Left cardiac atrium (tissue), 4 donors: ENCODE data around the gene PLAU. TPM values are rescaled to one million over a fixed set of nuclear protein-coding genes. Genes with fewer than 3 reads are reported as not detected.
"Not testable (repeated sequence)": the region's sequence is repeated elsewhere in the genome, so short reads cannot be mapped to it uniquely, and the experiment has no call there.

Source experiments
- ATAC-seq, 2 donors: fragments of 200-7000 bp; cut with Tn5 transposase; one replicate each; pipeline ENCODE4 v1.9.1; 2020; ENCODE audit warnings: mild to moderate bottlenecking in 2 of 2, moderate library complexity in 2 of 2
- DNase-seq: peaks from one replicate; pipeline ENCODE4 v3.0.0-alpha.2; 2020
- intact Hi-C, 2 donors: fragments of 100-400 bp; cut with DNase I; formaldehyde crosslinking; loops; one replicate each; pipeline versions ENCODE4 v1.14.1 to v1.15.1; 2022 to 2023
- total RNA-seq, 2 donors: library from RNA; stranded (reverse); fragmentation: NEBNext Ultra II Directional; extraction: Animal tissue kit (Norgen Biotek cat#: 25700); gene quantifications; one replicate each; pipeline ENCODE4 v1.2.1, GENCODE V29; 2021
- donor health status: DM: no; HTN: yes; CAD: no.
- donor health status: DM: no; HTN: yes; CAD: no; lungs with severe emphysema.
- donor health status: DM: yes; HTN: yes; CAD: no.
- donor health status: Dilated cardiomyopathy.

Gene PLAU
- total RNA-seq, 2 donors from 2014 or later: 9.2 to 20.1 TPM

DNA sequence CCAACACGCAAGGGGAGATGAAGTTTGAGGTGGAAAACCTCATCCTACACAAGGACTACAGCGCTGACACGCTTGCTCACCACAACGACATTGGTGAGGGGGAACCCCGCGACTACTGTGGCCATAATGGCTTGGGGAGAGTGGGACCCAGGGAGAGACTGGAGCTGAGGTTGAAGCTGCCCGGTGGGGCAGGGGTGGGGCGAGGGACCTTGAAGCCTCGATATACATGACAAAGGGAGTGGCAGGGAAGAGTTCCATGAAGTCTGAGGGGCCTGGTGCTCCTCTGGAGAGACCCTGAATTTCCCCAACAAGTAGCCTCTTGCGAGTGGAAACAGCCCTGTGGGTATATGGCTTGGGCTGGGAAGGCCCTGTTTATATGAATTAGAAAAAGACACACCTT lies 3.1 kb downstream of the PLAU start:
- no peak for ATAC-seq
- no peak for DNase-seq
- intact Hi-C loops: no loop called here

DNA sequence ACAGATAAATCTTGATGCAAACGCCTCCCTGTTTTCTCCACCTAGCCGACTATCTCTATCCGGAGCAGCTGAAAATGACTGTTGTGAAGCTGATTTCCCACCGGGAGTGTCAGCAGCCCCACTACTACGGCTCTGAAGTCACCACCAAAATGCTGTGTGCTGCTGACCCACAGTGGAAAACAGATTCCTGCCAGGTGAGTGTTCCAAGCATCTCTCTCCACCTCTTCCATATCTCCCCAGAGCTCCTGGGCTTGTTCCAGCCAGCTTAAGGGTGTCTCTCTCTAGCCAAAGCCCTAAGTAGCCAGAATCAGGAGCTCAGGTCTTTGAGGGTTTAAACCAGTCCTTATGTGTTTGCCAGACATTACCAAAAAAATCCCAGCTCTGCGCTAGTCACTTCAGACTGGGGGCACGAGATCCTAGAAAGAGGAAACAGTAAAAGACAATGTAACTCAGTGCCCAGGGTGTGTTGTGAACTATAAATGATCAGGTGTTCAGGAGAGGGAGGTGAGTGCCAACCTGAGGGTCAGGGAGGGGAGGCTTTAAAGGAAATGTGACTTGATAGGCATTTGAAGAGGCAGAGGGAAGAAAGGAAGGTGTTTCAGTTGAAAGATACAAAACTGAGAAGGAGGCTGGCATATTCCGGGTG lies 4.4 kb downstream of the PLAU start:
- ATAC-seq: no peak
- no peak for DNase-seq
- intact Hi-C loops: no loop called here

DNA sequence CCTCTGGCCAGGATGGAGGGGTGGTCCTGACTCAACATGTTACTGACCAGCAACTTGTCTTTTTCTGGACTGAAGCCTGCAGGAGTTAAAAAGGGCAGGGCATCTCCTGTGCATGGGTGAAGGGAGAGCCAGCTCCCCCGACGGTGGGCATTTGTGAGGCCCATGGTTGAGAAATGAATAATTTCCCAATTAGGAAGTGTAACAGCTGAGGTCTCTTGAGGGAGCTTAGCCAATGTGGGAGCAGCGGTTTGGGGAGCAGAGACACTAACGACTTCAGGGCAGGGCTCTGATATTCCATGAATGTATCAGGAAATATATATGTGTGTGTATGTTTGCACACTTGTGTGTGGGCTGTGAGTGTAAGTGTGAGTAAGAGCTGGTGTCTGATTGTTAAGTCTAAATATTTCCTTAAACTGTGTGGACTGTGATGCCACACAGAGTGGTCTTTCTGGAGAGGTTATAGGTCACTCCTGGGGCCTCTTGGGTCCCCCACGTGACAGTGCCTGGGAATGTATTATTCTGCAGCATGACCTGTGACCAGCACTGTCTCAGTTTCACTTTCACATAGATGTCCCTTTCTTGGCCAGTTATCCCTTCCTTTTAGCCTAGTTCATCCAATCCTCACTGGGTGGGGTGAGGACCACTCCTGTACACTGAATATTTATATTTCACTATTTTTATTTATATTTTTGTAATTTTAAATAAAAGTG lies 6.0 kb downstream of the PLAU start:
- DNase-seq (no peak), ATAC-seq (peak in 1 of 2 donors; percentile 17)
- intact Hi-C loops: no loop called here

DNA sequence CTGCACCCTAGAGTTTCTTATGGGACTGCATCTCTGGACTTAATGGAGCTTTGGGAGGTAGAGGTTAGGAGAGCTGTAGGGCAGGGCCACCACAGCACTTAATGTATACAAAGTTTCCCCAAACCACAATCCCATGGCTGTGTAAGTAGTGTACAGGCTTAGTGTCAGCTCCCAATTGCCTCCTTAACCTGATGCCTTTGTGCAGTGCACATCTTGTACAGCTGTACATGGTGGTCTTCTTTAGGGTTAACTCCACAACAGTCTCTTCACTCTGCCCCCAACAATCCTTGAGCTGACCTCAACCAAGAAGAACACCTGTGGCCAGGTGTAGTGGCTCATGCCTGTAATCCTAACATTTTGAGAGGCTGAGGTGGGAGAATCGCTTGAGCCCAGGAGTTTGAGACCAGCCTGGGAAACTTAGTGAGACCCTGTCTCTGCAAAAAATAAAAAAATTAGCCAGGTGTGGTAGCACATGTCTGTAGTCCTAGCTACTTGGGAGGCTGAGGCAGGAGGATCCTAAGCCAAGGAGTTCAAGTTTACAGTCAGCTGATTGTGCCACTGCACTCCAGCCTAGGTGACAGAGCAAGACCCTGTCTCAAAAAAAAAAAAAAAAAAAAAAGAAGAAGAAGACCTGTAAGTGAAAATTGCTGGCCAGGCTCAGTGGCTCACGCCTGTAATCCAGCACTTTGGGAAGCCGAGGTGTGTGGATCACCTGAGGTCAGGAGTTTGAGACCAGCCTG lies 6.8 kb downstream of the PLAU start:
- ATAC-seq: no peak
- no peak for DNase-seq
- intact Hi-C loops: no loop called here

DNA sequence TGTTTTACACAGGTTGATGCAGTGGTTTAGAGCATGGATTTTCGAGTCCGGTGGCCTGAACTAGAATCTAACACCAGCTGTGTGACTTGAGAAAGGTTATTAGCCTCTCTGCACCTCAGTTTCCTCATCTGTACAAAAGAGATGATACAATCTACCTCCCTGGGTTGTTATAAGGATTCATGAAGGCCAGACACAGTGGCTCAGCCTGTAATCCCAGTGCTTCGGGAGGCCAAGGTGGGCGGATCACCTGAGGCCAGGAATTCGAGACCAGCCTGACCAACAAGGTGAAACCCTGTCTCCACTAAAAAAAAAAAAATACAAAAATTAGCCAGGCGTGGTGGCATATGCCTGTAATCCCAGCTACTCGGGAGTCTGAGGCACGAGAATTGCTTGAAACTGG lies 8.5 kb downstream of the PLAU start:
- ATAC-seq, DNase-seq, intact Hi-C loops: not testable (repeated sequence)

DNA sequence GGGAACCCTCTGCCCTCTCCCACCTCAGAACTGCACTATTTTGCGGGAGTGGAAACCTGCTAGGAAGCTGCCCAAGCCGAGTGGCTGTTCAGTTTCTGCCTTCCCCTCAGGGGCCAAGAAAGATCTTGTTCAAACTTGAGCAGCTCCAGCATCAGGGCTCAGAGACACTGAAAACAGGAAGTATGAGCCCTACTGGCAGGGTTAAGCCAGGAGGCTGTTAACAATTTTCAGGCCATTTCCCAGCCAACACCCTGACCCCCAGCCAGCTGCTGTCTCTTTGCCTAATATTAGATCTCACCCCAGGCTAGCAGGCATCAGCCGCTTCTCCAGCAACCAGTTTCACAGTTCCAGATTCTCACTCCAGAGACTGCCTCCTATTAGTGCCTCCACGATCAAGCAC lies 9.2 kb downstream of the PLAU start:
- intact Hi-C loops: no loop called here
- ATAC-seq (peak; percentile 66 to 69), DNase-seq (peak; percentile 45)

DNA sequence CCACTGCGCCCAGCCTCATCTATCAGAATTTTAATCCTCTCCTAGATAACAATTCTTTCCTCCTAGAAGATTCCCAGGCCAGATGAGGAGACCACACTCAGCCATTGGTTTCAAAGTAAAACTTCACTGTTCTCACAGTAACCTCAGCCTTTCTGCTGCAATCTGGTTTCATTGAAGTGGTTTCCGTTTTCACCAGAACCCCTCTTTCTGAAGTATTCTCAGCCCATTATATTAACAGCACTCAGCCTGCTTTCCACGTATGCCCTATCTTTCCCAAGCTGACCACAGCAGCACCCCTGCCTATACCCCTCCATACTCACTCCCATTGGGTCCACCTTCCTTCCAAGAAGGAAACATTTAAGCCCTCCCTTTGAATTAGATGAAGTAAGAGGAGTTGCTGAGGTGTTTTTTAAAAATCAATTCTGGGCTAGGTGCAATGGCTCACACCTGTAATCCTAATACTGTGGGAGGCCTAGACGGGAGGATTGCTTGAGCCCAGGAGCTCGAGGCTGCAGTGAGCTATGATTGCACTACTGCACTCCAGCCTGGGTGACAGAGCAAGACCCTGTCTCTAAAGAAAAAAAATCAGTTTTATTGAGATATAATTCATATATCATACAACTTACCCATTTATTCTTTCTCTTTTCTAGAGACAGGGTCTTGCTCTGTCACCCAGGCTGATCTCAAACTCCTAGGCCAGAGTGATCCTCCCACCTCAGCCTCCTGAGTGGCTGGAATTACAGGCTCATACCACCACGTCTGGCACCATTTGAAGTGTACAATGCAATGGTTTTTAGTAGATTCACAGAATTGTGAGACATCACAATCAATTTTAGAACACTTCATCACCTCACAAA lies 11.3 kb downstream of the PLAU start:
- intact Hi-C loops: no loop called here
- DNase-seq: no peak
- no peak for ATAC-seq

DNA sequence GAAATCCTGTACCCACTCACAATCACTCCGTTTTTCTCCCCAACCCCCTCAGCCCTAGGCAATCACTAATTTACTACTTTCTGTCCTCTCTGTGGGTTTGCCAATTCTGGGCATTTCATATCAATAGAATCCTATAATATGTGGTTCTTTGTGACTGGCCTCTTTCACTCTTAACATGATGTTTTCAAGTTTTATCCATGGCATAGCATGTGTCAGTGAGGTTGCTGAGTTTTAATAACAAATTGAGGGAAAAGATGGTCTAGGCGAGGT lies 11.9 kb downstream of the PLAU start:
- intact Hi-C loops: no loop called here
- no peak for DNase-seq
- ATAC-seq: no peak

DNA sequence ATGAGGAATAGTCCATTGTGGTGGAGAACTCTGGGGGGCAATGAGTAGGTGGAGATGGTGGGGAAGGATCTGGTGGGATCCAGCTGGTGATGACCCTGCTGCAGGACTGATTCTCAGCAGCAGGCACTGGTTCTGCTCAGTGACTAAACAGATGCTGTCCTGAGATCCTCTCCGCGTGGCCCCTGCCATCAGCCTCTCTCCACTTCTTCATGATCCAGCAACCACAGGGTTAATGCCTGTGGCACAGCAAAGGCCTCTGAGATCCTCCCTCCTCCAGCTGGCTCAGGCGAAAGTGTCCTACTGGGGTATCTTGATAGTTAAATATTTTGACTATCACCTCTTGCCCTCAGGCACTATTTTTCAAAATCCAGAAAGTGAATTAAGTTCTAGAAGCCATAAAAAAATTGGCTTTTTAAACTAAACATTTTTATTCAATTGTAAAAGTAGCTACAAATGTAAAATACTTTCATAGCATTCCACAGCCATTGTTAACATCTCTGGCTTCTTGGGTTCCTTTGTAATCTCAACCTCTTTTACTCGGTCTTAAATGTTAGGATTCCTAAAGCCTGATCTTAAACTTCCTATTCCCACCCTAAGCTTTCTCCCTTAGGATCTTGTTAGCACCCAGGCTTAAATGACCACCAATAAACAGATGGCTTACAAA lies 13.1 kb downstream of the PLAU start:
- ATAC-seq (no peak), DNase-seq (no peak)
- intact Hi-C loops: no loop called here

DNA sequence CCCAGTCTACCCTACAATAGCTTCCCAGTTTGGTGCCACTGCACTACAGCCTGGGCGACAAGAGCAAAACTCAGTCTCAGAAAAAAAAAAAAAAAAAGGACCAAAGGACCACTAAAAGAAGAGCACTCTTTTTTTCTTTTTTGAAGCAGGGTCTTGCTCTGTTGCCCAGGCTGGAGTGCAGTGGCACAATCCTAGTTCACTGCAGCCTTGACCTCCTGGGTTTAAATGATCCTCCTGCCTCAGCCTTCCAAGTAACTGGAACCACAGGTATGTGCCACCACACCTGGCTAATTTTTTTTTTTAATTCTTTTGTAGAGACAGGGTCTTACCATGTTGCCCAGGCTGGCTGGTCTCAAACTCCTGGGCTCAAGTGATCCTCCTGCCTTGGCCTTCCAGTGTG lies 14.0 kb downstream of the PLAU start:
- ATAC-seq: no peak
- DNase-seq: no peak
- intact Hi-C loops: no loop called here

DNA sequence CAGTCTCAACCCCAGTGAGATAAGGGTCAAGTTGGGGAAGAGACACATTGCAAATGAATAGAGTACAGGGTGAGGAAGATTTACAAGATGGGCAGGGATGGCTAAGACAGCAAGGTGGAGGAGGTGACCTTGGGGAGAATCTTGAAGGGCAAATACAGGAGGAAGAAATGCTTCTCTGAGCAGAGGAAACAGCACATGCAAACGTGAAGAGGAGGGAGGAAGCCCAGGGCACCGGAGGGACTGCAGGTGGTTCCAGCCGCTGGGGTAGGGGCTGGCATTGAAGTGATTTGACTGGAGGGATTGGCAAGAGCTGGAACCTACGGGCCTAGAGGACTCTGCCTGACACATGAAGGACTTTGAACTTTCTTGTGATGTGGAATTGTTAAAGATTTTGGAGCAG lies 14.6 kb downstream of the PLAU start:
- ATAC-seq (no peak), DNase-seq (no peak)
- intact Hi-C loops: no loop called here

DNA sequence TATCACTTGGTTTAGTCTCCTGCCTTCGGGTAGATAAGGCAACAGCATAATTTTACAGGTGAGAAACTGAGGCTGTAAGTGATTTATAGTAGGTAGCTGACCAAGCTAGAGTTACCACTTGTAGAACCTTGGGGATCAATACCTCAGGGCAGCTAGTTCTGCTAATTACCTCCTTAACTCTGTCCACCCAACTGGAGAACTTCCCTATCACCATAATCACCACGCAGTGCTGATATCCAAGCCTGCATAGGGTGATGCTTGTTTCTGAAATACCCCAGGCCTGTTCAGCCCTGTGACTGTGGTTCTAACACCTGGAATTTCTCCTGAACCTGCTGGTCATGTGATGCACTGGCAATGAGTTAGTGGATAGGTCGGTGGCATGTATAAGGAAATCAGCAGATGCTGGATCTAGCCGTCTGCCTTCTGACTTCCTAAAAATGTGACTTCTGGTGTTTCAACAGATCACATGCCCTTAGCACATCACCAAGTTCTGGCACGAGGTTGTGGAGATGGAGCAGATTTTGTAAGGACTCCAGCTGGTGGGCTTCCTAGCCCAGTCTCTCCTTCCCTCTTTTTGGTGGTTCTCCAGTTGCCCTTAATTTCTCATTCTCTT lies 15.3 kb downstream of the PLAU start:
- DNase-seq (no peak), ATAC-seq (peak in 1 of 2 donors; percentile 44)
- intact Hi-C loops: no loop called here

DNA sequence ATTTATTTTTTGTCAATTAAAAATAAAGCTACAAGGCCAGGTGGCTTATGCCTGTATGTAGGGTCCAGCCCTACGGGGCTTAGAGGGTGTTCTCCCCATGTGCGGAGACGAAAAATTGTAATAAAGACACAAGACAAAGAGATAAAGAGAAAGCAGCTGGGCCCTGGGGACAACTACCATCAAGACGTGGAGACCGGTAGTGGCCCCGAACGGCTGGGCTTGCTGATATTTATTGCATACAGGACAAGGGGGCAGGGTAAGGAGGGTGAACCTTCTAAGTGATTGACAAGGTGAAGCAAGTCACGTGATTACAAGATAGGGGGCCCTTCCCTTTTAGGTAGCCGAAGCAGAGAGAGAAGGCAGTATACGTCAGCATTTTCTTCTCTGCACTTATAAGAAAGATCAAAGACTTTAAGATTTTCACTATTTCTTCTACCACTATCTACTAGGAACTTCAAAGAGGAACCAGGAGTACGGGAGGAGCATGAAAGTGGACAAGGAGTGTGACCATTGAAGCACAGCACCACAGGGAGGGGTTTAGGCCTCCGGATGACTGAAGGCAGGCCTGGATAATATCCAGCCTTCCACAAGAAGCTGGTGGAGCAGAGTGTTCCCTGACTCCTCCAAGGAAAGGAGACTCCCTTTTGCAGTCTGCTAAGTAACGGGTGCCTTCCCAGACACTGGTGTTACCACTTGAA lies 19.8 kb downstream of the PLAU start:
- ATAC-seq, intact Hi-C loops, DNase-seq: not testable (repeated sequence)

DNA sequence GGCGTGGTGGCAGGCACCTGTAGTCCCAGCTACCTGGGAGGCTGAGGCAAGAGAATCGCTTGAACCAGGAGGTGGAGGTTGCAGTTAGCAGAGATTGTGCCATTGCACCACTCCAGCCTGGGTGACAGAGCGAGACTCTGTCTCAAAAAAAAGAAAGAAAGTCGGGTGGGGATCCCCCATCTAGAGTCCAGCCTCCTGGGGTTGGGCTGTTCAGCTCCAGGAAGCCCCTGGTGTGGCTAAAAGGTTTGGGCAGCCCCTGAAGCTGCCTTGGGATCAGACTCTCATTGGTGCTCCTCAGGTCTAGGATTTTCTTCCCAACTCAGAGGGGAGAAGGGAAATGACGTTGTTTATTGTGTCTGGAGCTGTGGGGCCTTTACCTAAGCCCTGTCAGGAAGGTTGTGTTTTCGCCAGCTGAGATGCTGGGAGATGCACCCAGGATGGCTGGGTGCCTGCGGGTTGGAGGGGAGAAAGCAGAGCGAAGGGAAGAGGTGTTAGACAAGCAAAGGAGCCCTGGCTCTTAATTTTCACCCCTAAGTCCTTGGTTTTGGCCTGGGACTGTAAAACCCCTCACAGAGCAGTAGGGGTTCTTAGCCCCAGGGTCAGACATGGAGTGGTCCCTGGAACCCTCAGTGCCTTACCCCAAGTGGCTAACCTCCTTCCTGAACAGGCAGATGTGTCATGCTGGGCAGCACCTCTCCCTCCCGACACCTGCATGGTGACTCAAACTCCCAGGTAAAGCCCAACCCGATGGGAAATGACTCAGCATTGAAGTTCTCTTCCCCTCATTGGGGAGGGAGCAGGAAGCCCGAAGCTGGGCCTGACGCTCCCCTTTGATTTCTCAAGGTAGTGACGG lies 21.1 kb downstream of the PLAU start:
- ATAC-seq (peak; percentile 34 to 70), DNase-seq (no peak)
- intact Hi-C loops: no loop called here

DNA sequence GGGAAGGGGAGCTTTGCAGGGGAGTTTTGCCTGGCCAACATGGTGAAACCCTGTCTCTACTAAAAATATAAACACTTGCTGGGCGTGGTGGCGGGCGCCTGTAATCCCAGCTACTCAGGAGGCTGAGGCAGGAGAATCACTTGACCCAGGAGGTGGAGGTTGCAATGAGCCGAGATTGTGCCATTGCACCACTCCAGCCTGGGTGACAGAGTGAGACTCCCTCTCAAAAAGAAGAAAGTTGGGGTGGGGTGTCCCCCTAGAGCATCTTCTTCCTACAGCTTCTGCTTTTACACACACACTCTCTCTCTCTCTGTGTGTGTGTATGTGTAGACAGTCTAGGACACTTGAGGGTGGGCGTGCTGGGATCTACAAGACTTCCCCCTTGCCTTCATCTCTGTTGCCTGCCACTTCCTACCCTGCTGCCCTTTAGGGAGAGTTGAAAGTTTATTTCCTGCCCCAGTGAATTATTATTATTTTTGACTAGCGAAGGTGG lies 21.7 kb downstream of the PLAU start:
- ATAC-seq (no peak), DNase-seq (no peak)
- intact Hi-C loops: no loop called here

DNA sequence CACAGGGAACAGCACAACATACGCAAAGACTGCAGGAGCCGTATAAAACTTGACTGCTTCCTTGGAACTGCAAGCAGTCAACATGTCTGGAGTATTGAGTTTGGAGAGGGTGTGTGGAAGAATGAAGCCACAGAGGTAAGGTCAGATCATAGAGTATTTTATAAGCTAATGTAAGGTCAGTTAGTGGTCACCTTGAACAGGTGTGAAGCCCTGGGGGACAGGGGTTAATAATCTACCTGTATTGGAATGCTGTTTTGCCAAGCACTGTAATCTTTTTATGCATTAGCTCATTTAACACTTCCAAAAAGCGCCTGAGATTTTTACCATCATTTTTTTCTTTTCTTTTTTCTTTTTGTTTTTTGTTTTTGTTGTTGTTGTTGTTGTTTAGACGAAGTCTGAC lies 23.1 kb downstream of the PLAU start:
- ATAC-seq: no peak
- intact Hi-C loops: no loop called here
- no peak for DNase-seq

DNA sequence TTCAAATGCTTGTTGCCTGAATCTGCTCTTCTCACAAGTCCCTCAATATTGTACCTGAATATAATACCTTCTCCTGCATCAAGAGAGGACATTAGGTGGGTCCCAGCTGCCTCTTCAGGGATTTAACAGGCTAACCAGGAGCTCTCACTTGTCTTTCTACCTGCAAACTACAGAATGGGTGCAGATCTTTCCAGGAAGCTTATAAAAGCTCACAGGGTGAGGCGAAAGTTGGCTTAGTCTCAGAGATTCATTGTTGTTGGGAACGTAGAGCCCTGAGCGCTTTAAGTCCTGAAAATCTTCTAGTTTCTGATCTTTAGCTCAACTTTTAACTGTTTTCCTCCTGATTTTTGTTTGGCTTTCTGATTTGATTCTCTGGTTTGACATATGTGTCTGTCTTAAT lies 25.0 kb downstream of the PLAU start:
- no peak for DNase-seq
- ATAC-seq: no peak
- intact Hi-C loops: loop anchor here in 1 of 2 donors (5.0 kb wide), 1 partner anchor 49 kb away; no protein-coding TSS in a partner anchor
